ENCODE data around the gene SPRR3.
"Not testable (repeated sequence)": the region's sequence is repeated elsewhere in the genome, so short reads cannot be mapped to it uniquely, and the experiment has no call there.

Gene SPRR3

DNA sequence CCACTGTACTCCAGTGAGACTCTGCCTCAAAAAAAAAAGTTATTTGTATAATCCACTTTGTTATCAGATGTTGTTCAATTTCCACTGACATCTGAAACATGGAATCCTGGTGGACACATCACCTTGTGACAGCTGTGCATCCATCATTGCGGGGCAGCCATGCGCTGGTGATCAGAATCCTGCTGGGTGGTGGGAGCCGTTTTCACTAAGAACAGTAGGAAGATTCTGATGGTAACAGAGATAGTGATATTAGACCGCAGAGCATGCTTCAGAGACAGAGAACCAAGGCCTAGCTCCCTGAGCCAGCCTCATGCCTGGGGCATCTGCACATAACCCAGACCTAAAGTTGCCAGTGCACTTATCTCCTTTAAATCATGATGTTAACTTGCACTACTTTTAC is 3.1 kb upstream of the SPRR3 start:
- ATAC-seq (replicated peaks) (no peak), DNase-seq (no peak)
- Mint-ChIP-seq H3K4me1 (peaks cover 0 to 3% of the 10 kb centered on the region in 2 donors), H3K9me3 (peaks cover 7 to 8% of the 10 kb centered on the region in 2 donors), H3K4me3 (no peak overlapping the region), H3K27me3 (peaks cover 32 to 44% of the 10 kb centered on the region in 2 donors), H3K36me3 (no peaks in the 10 kb centered on the region), H3K27ac (no peak overlapping the region)

DNA sequence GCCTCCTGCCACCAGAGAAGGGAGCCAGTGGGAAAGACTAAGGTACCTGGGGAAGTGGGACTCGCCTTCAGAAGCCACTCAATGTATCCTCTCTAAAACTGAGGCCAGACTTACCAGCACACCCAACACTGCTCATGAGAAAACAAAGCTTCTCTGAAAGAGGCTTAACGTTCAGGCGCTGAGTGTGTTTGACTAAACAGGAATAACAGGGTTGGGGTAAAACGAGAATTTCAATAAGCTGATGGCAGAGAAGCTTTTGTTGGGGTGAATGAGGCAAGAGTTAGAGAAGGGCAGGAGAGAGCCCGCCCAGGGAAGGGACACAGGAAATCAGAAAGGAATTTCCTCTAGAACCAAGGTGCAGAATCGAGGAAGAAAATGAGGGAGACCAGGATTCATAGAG is 1.7 kb upstream of the SPRR3 start:
- no peaks in the 10 kb centered on the region for H3K36me3 Mint-ChIP-seq
- peaks cover 0 to 3% of the 10 kb centered on the region in 2 donors for H3K4me1 Mint-ChIP-seq
- ATAC-seq (replicated peaks) (no peak), DNase-seq (no peak)
- H3K27me3 Mint-ChIP-seq = peaks cover 32 to 52% of the 10 kb centered on the region in 2 donors
- H3K9me3 Mint-ChIP-seq = peaks cover 6 to 8% of the 10 kb centered on the region in 2 donors
- no peak overlapping the region for H3K27ac Mint-ChIP-seq
- H3K4me3 Mint-ChIP-seq = no peak overlapping the region

DNA sequence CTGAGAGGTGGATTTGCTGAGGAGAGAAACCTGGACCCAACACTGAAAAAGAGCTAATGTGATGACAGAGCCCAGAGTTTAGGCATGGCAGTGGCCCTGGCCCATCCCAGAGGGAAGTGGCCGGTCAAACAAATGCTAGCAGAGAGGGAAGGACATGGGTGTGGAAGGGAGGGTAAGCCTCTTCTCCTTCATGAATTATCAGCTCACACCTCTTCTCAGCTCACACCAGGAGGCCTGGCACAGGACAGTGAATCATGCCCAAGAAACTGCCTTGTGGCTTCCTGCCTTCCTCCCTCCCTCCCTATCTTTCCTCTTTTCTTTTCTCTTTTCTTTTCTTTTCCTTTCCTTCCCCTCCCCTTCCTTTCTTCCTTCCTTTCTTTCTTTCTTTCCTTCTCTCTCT is 1.3 kb upstream of the SPRR3 start:
- ATAC-seq (replicated peaks) (no peak), DNase-seq (no peak)
- no peak overlapping the region for H3K4me3 Mint-ChIP-seq
- peaks cover 0 to 3% of the 10 kb centered on the region in 2 donors for H3K4me1 Mint-ChIP-seq
- H3K27me3 Mint-ChIP-seq = peaks cover 30 to 47% of the 10 kb centered on the region in 2 donors
- no peak overlapping the region for H3K27ac Mint-ChIP-seq
- H3K36me3 Mint-ChIP-seq = no peaks in the 10 kb centered on the region
- peaks cover 4% of the 10 kb centered on the region in 2 donors for H3K9me3 Mint-ChIP-seq

DNA sequence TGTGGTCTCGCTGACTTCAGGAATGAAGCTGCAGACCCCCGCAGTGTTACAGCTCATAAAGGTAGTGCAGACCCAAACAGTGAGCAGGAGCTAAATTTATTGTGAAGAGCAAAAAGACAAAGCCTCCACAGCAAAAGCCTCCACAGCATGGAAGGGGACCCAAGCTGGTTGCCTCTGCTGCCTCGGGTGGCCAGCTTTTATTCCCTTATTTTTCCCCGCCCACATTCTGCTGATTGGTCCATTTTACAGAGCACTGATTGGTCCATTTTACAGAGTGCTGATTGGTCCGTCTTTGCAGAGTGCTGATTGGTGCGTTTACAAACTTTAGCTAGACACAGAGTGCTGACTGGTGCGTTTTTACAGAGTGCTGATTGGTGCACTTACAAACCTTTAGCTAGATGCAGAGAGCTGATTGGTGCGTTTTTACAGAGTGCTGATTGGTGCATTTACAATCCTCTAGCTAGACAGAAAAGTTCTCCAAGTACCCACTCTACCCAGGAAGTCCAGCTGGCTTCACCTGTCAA is 9.7 kb downstream of the SPRR3 start:
- not testable (repeated sequence) for H3K4me3 Mint-ChIP-seq, DNase-seq

DNA sequence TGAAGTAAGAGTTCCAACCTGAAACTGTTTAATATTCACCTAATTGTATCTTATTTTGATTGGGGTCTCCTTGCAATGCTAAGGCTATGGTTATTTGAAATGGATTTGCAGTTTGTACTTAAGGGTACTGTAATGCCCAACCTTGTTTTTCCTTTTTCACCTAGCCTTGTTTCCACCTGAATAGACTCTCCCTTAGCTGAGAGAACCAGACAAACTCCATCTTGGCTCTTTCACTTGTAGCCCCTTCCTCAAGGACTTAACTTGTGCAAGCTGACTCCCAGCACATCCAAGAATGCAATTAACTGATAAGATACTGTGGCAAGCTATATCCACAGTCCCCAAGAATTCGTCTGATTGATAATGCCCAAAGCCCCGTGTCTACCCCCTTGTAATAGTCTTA is 20.3 kb downstream of the SPRR3 start:
- H3K27ac Mint-ChIP-seq; ATAC-seq (replicated peaks); DNase-seq; H3K36me3 Mint-ChIP-seq; H3K4me3 Mint-ChIP-seq; H3K9me3 Mint-ChIP-seq: not testable (repeated sequence)
- Mint-ChIP-seq H3K4me1 (peaks cover 8 to 18% of the 10 kb centered on the region in 2 donors), H3K27me3 (peaks cover 48 to 78% of the 10 kb centered on the region in 2 donors)

More for the DNA sequence above, 9.7 kb downstream of the SPRR3 start:
- peaks cover 15 to 21% of the 10 kb centered on the region in 2 donors for H3K27me3 Mint-ChIP-seq
- not testable (repeated sequence) for ATAC-seq (replicated peaks); H3K9me3 Mint-ChIP-seq; H3K4me1 Mint-ChIP-seq; H3K36me3 Mint-ChIP-seq; H3K27ac Mint-ChIP-seq

DNA sequence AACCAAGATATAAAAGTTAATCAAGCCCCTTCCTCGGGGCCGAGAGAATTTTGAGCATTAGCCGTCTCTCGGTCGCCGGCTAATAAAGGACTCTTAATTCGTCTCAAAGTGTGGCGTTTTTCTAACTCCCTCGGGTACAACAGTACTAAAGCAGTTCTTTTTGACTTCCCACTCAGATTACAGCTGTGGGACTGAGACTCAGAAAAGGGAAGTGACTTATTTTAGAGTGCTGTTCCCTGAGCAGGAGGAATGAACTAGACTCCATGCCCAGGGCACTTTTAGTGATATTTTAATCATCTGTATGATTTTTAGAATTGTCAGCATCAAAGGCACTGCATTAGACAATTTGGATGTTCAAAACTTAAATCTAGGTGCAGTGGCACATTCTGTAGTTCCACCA is 20.8 kb downstream of the SPRR3 start:
- Mint-ChIP-seq H3K4me1 (peaks cover 8 to 18% of the 10 kb centered on the region in 2 donors), H3K27me3 (peaks cover 52 to 80% of the 10 kb centered on the region in 2 donors)
- ATAC-seq (replicated peaks) = peak; percentile 76 to 90
- not testable (repeated sequence) for H3K4me3 Mint-ChIP-seq, H3K27ac Mint-ChIP-seq, H3K9me3 Mint-ChIP-seq, DNase-seq, H3K36me3 Mint-ChIP-seq

DNA sequence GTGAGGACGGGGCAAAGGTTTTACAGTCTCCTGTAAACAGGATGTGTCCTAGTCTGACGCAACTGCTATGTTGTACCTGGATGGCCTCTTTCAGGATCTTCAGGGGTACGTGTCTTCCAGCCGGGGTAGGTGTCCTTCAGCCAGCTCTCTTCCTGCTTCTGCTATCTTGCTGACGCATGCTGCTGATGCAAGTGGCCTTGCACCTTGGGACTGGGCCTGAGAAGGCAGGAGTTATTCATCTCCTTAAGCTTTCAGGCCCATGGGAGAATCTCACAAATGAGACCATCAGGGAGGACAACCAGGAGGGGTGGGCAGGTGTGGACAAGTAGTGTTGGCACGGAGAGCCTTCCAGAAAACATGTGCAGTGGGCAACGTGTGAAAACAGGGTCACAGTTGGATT is 21.6 kb downstream of the SPRR3 start:
- no peak for ATAC-seq (replicated peaks)
- no peak overlapping the region for H3K4me3 Mint-ChIP-seq
- H3K36me3 Mint-ChIP-seq = peaks cover 0 to 2% of the 10 kb centered on the region in 2 donors
- peaks cover 1 to 3% of the 10 kb centered on the region in 2 donors for H3K9me3 Mint-ChIP-seq
- DNase-seq = no peak
- H3K27me3 Mint-ChIP-seq = peaks cover 53 to 79% of the 10 kb centered on the region in 2 donors
- no peak overlapping the region for H3K27ac Mint-ChIP-seq
- H3K4me1 Mint-ChIP-seq = peaks cover 8 to 18% of the 10 kb centered on the region in 2 donors

DNA sequence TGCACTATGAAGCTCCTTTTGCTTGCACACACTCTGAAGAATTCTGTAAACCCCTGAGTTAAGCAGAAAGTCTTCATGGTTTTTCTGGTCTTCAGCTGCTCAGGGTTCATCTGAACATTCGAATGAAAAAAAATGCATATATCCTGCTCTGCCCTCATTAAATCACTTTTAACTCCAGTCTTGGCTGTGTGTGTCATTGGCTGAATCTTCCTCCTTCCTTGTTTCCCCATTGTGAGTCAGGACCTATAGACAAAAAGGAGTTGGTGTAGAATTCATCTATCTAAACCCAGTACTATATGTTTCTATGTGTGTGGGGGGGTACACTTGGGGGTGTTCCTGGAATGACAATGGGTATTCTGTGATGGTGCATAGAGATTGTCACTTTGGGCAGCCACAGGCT is 22.9 kb downstream of the SPRR3 start:
- H3K27ac Mint-ChIP-seq = no peak overlapping the region

DNA sequence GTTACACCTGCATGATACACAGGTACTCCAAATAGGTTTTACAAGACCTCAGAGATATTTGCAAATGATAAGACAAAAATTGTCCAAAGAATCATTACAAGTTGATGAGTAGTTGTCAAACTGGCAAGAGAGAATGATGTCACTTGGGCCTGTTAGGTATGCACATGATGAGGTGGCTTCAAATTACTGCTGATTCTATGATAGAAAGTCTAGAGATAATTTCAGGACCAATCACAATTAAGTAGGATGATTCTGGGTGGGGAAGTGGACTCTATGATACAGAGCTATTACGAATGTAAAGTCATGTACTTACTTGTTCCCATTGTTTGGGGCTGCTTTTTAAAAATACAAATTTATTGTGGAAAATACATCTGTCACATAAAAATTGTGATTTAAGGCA is 24.2 kb downstream of the SPRR3 start:
- peaks cover 62 to 77% of the 10 kb centered on the region in 2 donors for H3K27me3 Mint-ChIP-seq
- DNase-seq = no peak
- H3K9me3 Mint-ChIP-seq = peaks cover 4% of the 10 kb centered on the region in 2 donors
- no peak overlapping the region for H3K4me3 Mint-ChIP-seq
- no peak for ATAC-seq (replicated peaks)
- H3K36me3 Mint-ChIP-seq = peaks cover 0 to 2% of the 10 kb centered on the region in 2 donors
- H3K4me1 Mint-ChIP-seq = peaks cover 8 to 18% of the 10 kb centered on the region in 2 donors
- H3K27ac Mint-ChIP-seq = no peak overlapping the region

More for the DNA sequence above, 22.9 kb downstream of the SPRR3 start:
- Mint-ChIP-seq H3K4me1 (peaks cover 8 to 18% of the 10 kb centered on the region in 2 donors), H3K27me3 (peaks cover 57 to 79% of the 10 kb centered on the region in 2 donors), H3K36me3 (peaks cover 0 to 2% of the 10 kb centered on the region in 2 donors), H3K4me3 (no peak overlapping the region), H3K9me3 (peaks cover 4% of the 10 kb centered on the region in 2 donors)
- ATAC-seq (replicated peaks) (no peak), DNase-seq (no peak)

DNA sequence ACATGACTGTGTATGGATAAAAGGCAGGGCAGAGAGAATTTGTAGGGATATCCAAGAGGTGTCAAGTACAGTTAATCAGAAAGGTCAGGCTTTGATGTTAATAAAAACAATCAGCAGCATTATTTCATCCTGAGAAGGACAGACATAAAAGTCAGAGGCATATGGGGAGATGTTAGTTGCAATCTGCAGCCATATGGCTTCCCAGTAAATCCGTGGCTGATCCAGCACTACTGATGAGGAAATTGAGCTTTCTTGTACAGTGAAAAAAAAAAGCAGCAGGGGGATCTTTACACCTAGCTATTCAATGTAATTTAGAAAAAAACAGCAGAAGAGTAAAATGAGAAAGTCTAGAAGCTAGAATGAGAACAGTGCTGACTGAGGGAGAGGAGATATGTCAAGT is 27.2 kb downstream of the SPRR3 start:
- no peak overlapping the region for H3K27ac Mint-ChIP-seq
- H3K9me3 Mint-ChIP-seq = peaks cover 4% of the 10 kb centered on the region in 2 donors
- ATAC-seq (replicated peaks) (no peak), DNase-seq (no peak)
- peaks cover 61 to 63% of the 10 kb centered on the region in 2 donors for H3K27me3 Mint-ChIP-seq
- peaks cover 14% of the 10 kb centered on the region in 2 donors for H3K4me1 Mint-ChIP-seq
- peaks cover 0 to 2% of the 10 kb centered on the region in 2 donors for H3K36me3 Mint-ChIP-seq
- no peak overlapping the region for H3K4me3 Mint-ChIP-seq

DNA sequence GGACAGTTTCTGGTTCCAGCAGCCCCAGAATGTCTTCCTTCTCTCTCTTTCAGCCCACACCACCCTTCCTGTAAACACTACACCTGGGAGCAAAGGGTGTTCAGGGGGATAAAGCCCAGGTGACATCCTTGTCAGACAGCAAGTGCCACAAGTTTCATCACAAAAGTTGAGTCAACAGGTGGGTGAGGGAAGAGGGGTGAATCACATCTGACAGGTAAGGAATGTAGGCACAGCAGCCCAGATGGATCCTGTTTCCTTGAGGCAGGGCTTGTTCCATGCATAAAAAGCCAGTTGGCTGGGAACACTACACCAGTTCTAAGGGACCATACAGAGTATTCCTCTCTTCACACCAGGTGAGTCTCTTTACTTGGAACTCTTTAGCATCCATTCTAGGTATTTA is 29.3 kb downstream of the SPRR3 start, which contains the start of gene SPRR1B:
TSS of gene SPRR1B (plus strand) at position 309 of the 400 bp plus-strand sequence. CDS start 1,143 bp downstream, outside the sequence.
- ATAC-seq (replicated peaks) = no peak
- no peak within 1 kb of the TSS for H3K27ac Mint-ChIP-seq

DNA sequence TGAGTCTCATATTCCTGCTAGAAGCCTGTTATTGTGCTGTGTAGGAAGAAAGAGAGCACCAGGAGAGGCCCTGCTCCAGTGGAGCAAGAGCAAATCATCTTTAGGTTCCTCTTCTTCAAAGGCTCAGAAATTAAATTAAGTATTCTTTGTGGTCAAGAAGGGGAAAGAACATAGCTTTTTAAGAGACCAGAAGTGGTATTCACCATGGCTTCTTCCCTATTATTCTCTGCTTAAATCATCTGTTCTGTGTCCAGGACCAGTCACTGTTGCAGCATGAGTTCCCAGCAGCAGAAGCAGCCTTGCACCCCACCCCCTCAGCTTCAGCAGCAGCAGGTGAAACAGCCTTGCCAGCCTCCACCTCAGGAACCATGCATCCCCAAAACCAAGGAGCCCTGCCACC is 30.5 kb downstream of the SPRR3 start:
- H3K4me3 Mint-ChIP-seq = no peak overlapping the region
- H3K36me3 Mint-ChIP-seq = peaks cover 0 to 2% of the 10 kb centered on the region in 2 donors
- peaks cover 14% of the 10 kb centered on the region in 2 donors for H3K4me1 Mint-ChIP-seq
- ATAC-seq (replicated peaks) (peak; percentile 88 to 89), DNase-seq (no peak)
- no peak overlapping the region for H3K27ac Mint-ChIP-seq
- H3K27me3 Mint-ChIP-seq = peaks cover 63 to 65% of the 10 kb centered on the region in 2 donors
- H3K9me3 Mint-ChIP-seq = peaks cover 4 to 7% of the 10 kb centered on the region in 2 donors

More for the DNA sequence above, 29.3 kb downstream of the SPRR3 start, which contains the start of gene SPRR1B:
- DNase-seq = no peak
- H3K4me1 Mint-ChIP-seq = peaks cover 14% of the 10 kb centered on the region in 2 donors
- peaks cover 0 to 2% of the 10 kb centered on the region in 2 donors for H3K36me3 Mint-ChIP-seq
- peaks cover 61 to 62% of the 10 kb centered on the region in 2 donors for H3K27me3 Mint-ChIP-seq
- H3K9me3 Mint-ChIP-seq = peaks cover 4% of the 10 kb centered on the region in 2 donors
- H3K4me3 Mint-ChIP-seq = no peak within 1 kb of the TSS

DNA sequence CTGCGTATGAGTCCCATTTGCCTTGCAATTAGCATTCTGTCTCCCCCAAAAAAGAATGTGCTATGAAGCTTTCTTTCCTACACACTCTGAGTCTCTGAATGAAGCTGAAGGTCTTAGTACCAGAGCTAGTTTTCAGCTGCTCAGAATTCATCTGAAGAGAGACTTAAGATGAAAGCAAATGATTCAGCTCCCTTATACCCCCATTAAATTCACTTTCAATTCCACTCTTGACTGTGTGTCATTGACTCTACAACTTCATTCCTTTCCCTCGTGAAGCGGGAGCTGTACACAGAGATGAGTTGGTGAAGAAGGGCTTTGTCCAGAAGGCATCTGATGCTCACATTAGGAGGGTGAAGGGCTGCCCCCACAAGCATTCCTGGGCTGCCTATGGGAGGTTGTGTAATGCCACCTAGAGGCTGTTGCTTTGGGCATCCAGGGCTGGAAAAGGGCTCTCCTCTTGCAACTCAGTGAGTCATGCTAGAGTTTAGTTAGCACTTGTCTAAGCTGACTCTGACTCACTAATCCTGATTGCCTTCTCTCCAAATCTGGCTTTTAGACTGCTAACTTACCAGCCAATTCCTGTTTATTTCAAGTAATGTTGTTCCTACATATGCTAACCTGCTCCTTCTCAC is 31.2 kb downstream of the SPRR3 start:
- peak; percentile 42 to 56 for ATAC-seq (replicated peaks)
- no peak for DNase-seq
- H3K36me3 Mint-ChIP-seq = peaks cover 0 to 2% of the 10 kb centered on the region in 2 donors
- H3K4me3 Mint-ChIP-seq = no peak overlapping the region
- peaks cover 66 to 67% of the 10 kb centered on the region in 2 donors for H3K27me3 Mint-ChIP-seq
- peaks cover 14% of the 10 kb centered on the region in 2 donors for H3K4me1 Mint-ChIP-seq
- H3K9me3 Mint-ChIP-seq = peaks cover 4 to 7% of the 10 kb centered on the region in 2 donors
- H3K27ac Mint-ChIP-seq = no peak overlapping the region

DNA sequence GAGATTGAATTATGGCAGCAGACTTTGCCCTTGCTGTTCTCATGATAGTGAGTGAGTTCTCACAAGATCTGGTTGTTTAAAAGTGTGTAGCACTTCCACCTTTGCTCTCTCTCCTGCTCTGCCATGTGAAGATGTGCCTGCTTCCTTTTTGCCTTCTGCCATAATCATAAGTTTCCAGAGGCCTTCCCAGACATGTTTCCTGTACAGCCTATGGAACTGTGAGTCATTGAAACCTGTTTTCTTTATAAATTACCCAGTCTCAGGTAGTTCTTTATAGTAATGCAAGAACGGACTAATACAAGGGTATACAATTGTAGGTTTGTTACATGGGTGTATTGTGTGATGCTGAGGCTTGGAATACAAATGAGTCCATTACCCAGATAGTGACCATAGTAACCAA is 33.7 kb downstream of the SPRR3 start:
- no peak for DNase-seq
- ATAC-seq (replicated peaks) = no peak

More for the DNA sequence above, 33.7 kb downstream of the SPRR3 start:
- no peak overlapping the region for H3K4me3 Mint-ChIP-seq
- H3K36me3 Mint-ChIP-seq = no peaks in the 10 kb centered on the region
- peaks cover 55 to 59% of the 10 kb centered on the region in 2 donors for H3K27me3 Mint-ChIP-seq
- no peak overlapping the region for H3K27ac Mint-ChIP-seq
- H3K9me3 Mint-ChIP-seq = peaks cover 3 to 4% of the 10 kb centered on the region in 2 donors
- peaks cover 14% of the 10 kb centered on the region in 2 donors for H3K4me1 Mint-ChIP-seq

Data from stimulated activated naive B cell treated with anti-CD40 and anti-IgM and Interleukin-4, amounts not matched to agents 10 μg/mL and 1 μg/mL and 100 μg/mL, for 72 hours (primary cell).